HG02588 (cell line): ENCODE results near the gene HDHD5.
"Not testable (repeated sequence)": the region's sequence is repeated elsewhere in the genome, so short reads cannot be mapped to it uniquely, and the experiment has no call there.

Source experiments
- ATAC-seq: cut with Tn5 transposase; IDR thresholded peaks from one replicate; pipeline ENCODE4 v1.9.1; 2021; ENCODE audit warnings: mild to moderate bottlenecking, moderate library complexity; ENCODE audit not compliant: unreplicated experiment

Gene HDHD5

GRCh38 chr22:17157714-17158113 lies 1.4 kb downstream of the HDHD5 start:
- no peak for ATAC-seq

GRCh38 chr22:17155941-17156340 lies 3.1 kb downstream of the HDHD5 start:
- ATAC-seq = no peak

GRCh38 chr22:17152971-17153370 lies 6.1 kb downstream of the HDHD5 start:
- no peak for ATAC-seq

- ATAC-seq = no peak
These were observed 6.7 kb downstream of the HDHD5 start for GRCh38 chr22:17152340-17152739.

GRCh38 chr22:17149076-17149815 lies 9.8 kb downstream of the HDHD5 start:
- ATAC-seq = no peak

- ATAC-seq = not testable (repeated sequence)
These were observed 11.6 kb downstream of the HDHD5 start for GRCh38 chr22:17147458-17147857.

GRCh38 chr22:17145021-17145680 lies 13.9 kb downstream of the HDHD5 start:
- ATAC-seq = no peak

- no peak for ATAC-seq
These were observed 15.3 kb downstream of the HDHD5 start for GRCh38 chr22:17143826-17144225.

- no peak for ATAC-seq
These were observed 16.0 kb downstream of the HDHD5 start for GRCh38 chr22:17143101-17143500.

GRCh38 chr22:17140826-17141766 lies 18.0 kb downstream of the HDHD5 start:
- ATAC-seq = no peak

GRCh38 chr22:17140022-17140421 lies 19.1 kb downstream of the HDHD5 start:
- no peak for ATAC-seq

GRCh38 chr22:17138513-17138912 lies 20.6 kb downstream of the HDHD5 start:
- no peak for ATAC-seq

GRCh38 chr22:17137861-17138425 lies 21.1 kb downstream of the HDHD5 start:
- no peak for ATAC-seq

GRCh38 chr22:17137170-17137569 lies 21.9 kb downstream of the HDHD5 start:
- no peak for ATAC-seq

GRCh38 chr22:17135153-17135760 lies 23.8 kb downstream of the HDHD5 start:
- ATAC-seq = no peak

- no peak for ATAC-seq
These were observed 25.9 kb downstream of the HDHD5 start for GRCh38 chr22:17133137-17133536.

- ATAC-seq = no peak
These were observed 27.0 kb downstream of the HDHD5 start for GRCh38 chr22:17132112-17132511.

GRCh38 chr22:17131686-17132085 lies 27.4 kb downstream of the HDHD5 start:
- no peak for ATAC-seq

- ATAC-seq = no peak
These were observed 28.9 kb downstream of the HDHD5 start for GRCh38 chr22:17130199-17130598.
